ENCODE measurements around the gene DYNC1I2. TPM values are rescaled to one million over a fixed set of nuclear protein-coding genes. Genes with fewer than 3 reads are reported as not detected.
"Not testable (repeated sequence)": the region's sequence is repeated elsewhere in the genome, so short reads cannot be mapped to it uniquely, and the experiment has no call there.

The DYNC1I2 gene
- total RNA-seq, 4 donors from 2014 or later, result 40.0 to 93.7 (median 59.3) TPM

GRCh38 chr2:171742760-171743159, 55.5 kb downstream of the DYNC1I2 start:
- Histone ChIP-seq H3K4me3 (no peak overlapping the region), H3K27me3 (no peaks in the 10 kb centered on the region), H3K27ac (no peak overlapping the region), H3K36me3 (peaks cover 0 to 56% of the 10 kb centered on the region in 2 donors), H3K9me3 (no peaks in the 10 kb centered on the region), H3K4me1 (no peaks in the 10 kb centered on the region)
- intact Hi-C loops (cut with DNase I; ENCODE audit: low total_unique reads) (no loop called here), in situ Hi-C loops (cut with MboI; ENCODE audit: low sequenced_read_pairs in 4 of 4) (no loop called here)
- TF ChIP-seq CTCF (IDR thresholded peaks at IDR 0.05 in 4 of 5, conservative IDR thresholded peaks at IDR 0.05 in 1 of 5), result no peak
- no peak for TF ChIP-seq POLR2A (IDR thresholded peaks at IDR 0.05)
- no peak for ATAC-seq
- DNase-seq, result no peak

- in situ Hi-C loops (cut with MboI; ENCODE audit: low sequenced_read_pairs in 4 of 4), result no loop called here
Measured at GRCh38 chr2:171745141-171745540, 57.9 kb downstream of the DYNC1I2 start.

GRCh38 chr2:171745806-171746205, 58.5 kb downstream of the DYNC1I2 start:
- in situ Hi-C loops (cut with MboI; ENCODE audit: low sequenced_read_pairs in 4 of 4), result no loop called here

More at GRCh38 chr2:171745141-171745540, 57.9 kb downstream of the DYNC1I2 start:
- no peak overlapping the region for H3K27ac ChIP-seq
- DNase-seq (no peak), ATAC-seq (no peak)
- peaks cover 0 to 62% of the 10 kb centered on the region in 2 donors for H3K36me3 ChIP-seq
- no peaks in the 10 kb centered on the region for H3K9me3 ChIP-seq
- no peaks in the 10 kb centered on the region for H3K27me3 ChIP-seq
- intact Hi-C loops (cut with DNase I; ENCODE audit: low total_unique reads), result no loop called here
- TF ChIP-seq CTCF (IDR thresholded peaks at IDR 0.05 in 4 of 5, conservative IDR thresholded peaks at IDR 0.05 in 1 of 5), result no peak
- H3K4me3 ChIP-seq, result no peak overlapping the region
- H3K4me1 ChIP-seq, result no peaks in the 10 kb centered on the region

GRCh38 chr2:171747371-171747770, 60.1 kb downstream of the DYNC1I2 start:
- TF ChIP-seq POLR2A (IDR thresholded peaks at IDR 0.05), result no peak
- ATAC-seq, result no peak
- Histone ChIP-seq H3K4me1 (no peaks in the 10 kb centered on the region), H3K27ac (no peak overlapping the region), H3K36me3 (peaks cover 0 to 58% of the 10 kb centered on the region in 2 donors), H3K27me3 (no peaks in the 10 kb centered on the region), H3K9me3 (no peaks in the 10 kb centered on the region), H3K4me3 (no peak overlapping the region)
- intact Hi-C loops (cut with DNase I; ENCODE audit: low total_unique reads) (no loop called here), in situ Hi-C loops (cut with MboI; ENCODE audit: low sequenced_read_pairs in 4 of 4) (no loop called here)
- DNase-seq, result no peak

More at GRCh38 chr2:171745806-171746205, 58.5 kb downstream of the DYNC1I2 start:
- intact Hi-C loops (cut with DNase I; ENCODE audit: low total_unique reads), result no loop called here
- DNase-seq (no peak), ATAC-seq (no peak)
- no peak overlapping the region for H3K4me3 ChIP-seq
- H3K27ac ChIP-seq, result no peak overlapping the region
- peaks cover 0 to 62% of the 10 kb centered on the region in 2 donors for H3K36me3 ChIP-seq
- no peaks in the 10 kb centered on the region for H3K27me3 ChIP-seq
- TF ChIP-seq POLR2A (IDR thresholded peaks at IDR 0.05) (no peak), CTCF (IDR thresholded peaks at IDR 0.05 in 4 of 5, conservative IDR thresholded peaks at IDR 0.05 in 1 of 5) (no peak)
- no peaks in the 10 kb centered on the region for H3K9me3 ChIP-seq
- no peaks in the 10 kb centered on the region for H3K4me1 ChIP-seq

- Histone ChIP-seq H3K4me1 (no peaks in the 10 kb centered on the region), H3K4me3 (no peak overlapping the region), H3K9me3 (no peaks in the 10 kb centered on the region), H3K36me3 (peaks cover 0 to 29% of the 10 kb centered on the region in 2 donors), H3K27me3 (no peaks in the 10 kb centered on the region), H3K27ac (no peak overlapping the region)
- ATAC-seq (no peak), DNase-seq (no peak)
- in situ Hi-C loops (cut with MboI; ENCODE audit: low sequenced_read_pairs in 4 of 4) (no loop called here), intact Hi-C loops (cut with DNase I; ENCODE audit: low total_unique reads) (no loop called here)
- TF ChIP-seq CTCF (IDR thresholded peaks at IDR 0.05 in 4 of 5, conservative IDR thresholded peaks at IDR 0.05 in 1 of 5), result no peak
- TF ChIP-seq POLR2A (IDR thresholded peaks at IDR 0.05), result no peak
Measured at GRCh38 chr2:171754254-171754939, 67.1 kb downstream of the DYNC1I2 start.

GRCh38 chr2:171758762-171759161, 71.5 kb downstream of the DYNC1I2 start:
- intact Hi-C loops (cut with DNase I; ENCODE audit: low total_unique reads); H3K4me1 ChIP-seq; H3K9me3 ChIP-seq; H3K4me3 ChIP-seq; H3K27ac ChIP-seq; in situ Hi-C loops (cut with MboI; ENCODE audit: low sequenced_read_pairs in 4 of 4); H3K27me3 ChIP-seq; ATAC-seq; DNase-seq: not testable (repeated sequence)
- peaks cover 0 to 35% of the 10 kb centered on the region in 2 donors for H3K36me3 ChIP-seq

- H3K4me3 ChIP-seq; DNase-seq; in situ Hi-C loops (cut with MboI; ENCODE audit: low sequenced_read_pairs in 4 of 4); H3K27ac ChIP-seq; ATAC-seq; intact Hi-C loops (cut with DNase I; ENCODE audit: low total_unique reads); H3K27me3 ChIP-seq; H3K4me1 ChIP-seq; H3K9me3 ChIP-seq: not testable (repeated sequence)
- H3K36me3 ChIP-seq, result peaks cover 0 to 20% of the 10 kb centered on the region in 2 donors
Measured at GRCh38 chr2:171761176-171761575, 73.9 kb downstream of the DYNC1I2 start.
